Adrenal gland (tissue), 12 donors: ENCODE results near the gene FHIP1B. TPM values are rescaled to one million over a fixed set of nuclear protein-coding genes. Genes with fewer than 3 reads are reported as not detected.

Source experiments
- DNase-seq, 7 donors: peaks; one replicate each; pipeline ENCODE4 v3.0.0-alpha.2; 2019 to 2020
- H3K27ac ChIP-seq, 5 donors: fragments of 200-600 bp; sonication (generic) in 4 of 5; 1 replicate in 3 of 5; 2 replicates in 2 of 5; pipeline versions ENCODE4 v1.5.1 to v1.8.0; 2016 to 2020; ENCODE audit warnings: mild to moderate bottlenecking in 1 of 5
- H3K27me3 ChIP-seq: fragments of 200-600 bp; 2 replicates; pipeline ENCODE4 v1.8.0; 2021
- H3K36me3 ChIP-seq, 2 donors: fragments of 200-600 bp; replicated peaks in 1 of 2; 1 replicate in 1 of 2; 2 replicates in 1 of 2; pipeline versions ENCODE4 v1.5.1 to v1.8.0; 2018 to 2022
- H3K4me1 ChIP-seq, 2 donors: fragments of 200-600 bp; replicated peaks in 1 of 2; 1 replicate in 1 of 2; 2 replicates in 1 of 2; pipeline versions ENCODE4 v1.5.1 to v1.8.0; 2018 to 2021
- H3K4me3 ChIP-seq, 4 donors: fragments of 200-600 bp; sonication (generic) in 3 of 4; one replicate each; pipeline ENCODE4 v1.5.1; 2016 to 2018
- H3K9me3 ChIP-seq, 3 donors: fragments of 200-600 bp; sonication (generic) in 1 of 3; replicated peaks in 1 of 3; 1 replicate in 2 of 3; 2 replicates in 1 of 3; pipeline versions ENCODE4 v1.5.1 to v1.8.0; 2016 to 2021
- POLR2A ChIP-seq, 2 donors: fragments of 450-650 bp; IDR thresholded peaks; one replicate each; pipeline ENCODE4 v1.6.1; 2017; ENCODE audit warnings: antibody characterized with exemption in 2 of 2, mild to moderate bottlenecking in 2 of 2, moderate library complexity in 1 of 2
- WGBS, 4 donors: extraction: QIAGEN DNeasy Blood & Tissue Kit in 2 of 4; methylation state at CpG; one replicate each; pipeline versions ENCODE4 v1.1.5 to v1.1.7; 2013 to 2017; 5-methylcytosine and 5-hydroxymethylcytosine counted together
- intact Hi-C, 2 donors: fragments of 100-400 bp; cut with DNase I; formaldehyde crosslinking; loops; one replicate each; pipeline versions ENCODE4 v1.14.1 to v1.15.0; 2022 to 2023
- polyA plus RNA-seq, 3 donors: library from polyadenylated mRNA; stranded (reverse); fragments of 200-250 nt in 2 of 3; fragments of 350-450 nt in 1 of 3; fragmentation: Illumina TruSeq in 1 of 3; extraction: RNeasy Lipid Tissue Mini Kit (QIAGEN cat#74804) in 1 of 3; gene quantifications; one replicate each; pipeline ENCODE4 v1.2.3, GENCODE V29; 2013 to 2014
- total RNA-seq, 9 donors: library from RNA; depleted of rRNA in 4 of 9; stranded (reverse); fragments of >200 nt in 4 of 9; fragments of 120-200 nt in 1 of 9; fragmentation: NEBNext Ultra II Directional in 1 of 9; extraction: Animal tissue kit (Norgen Biotek cat#: 25700) in 1 of 9; gene quantifications; one replicate each; pipeline versions ENCODE4 v1.1.0 to v1.2.4, GENCODE V29; 2013 to 2023
- TF ChIP-seq, protein P1 (sequence below), 6 experiments: fragments of 450-650 bp in 4 of 6; fragments of 200-600 bp in 2 of 6; sonication (generic) in 1 of 6; IDR thresholded peaks; 1 replicate in 5 of 6; 2 replicates in 1 of 6; pipeline versions ENCODE4 v1.5.1 to v1.8.0; 2016 to 2021; ENCODE audit warnings: antibody characterized with exemption in 6 of 6, mild to moderate bottlenecking in 2 of 6, moderate library complexity in 1 of 6
- donor health status: healthy with polysubstance abuse.
- donor health status: Bipolar disorder and iron deficiency.
- donor health status: DM: yes; HTN: yes; CAD: no.
- donor health status: DM: no; HTN: no; CAD: no.
- donor health status: DM: no; HTN: no; CAD: no.
- donor health status: DM: yes; HTN: yes; CAD: no.

FHIP1B gene
- total and polyA plus RNA-seq, 12 donors: 12.5 to 91.2 (median 34.9) TPM

DNA sequence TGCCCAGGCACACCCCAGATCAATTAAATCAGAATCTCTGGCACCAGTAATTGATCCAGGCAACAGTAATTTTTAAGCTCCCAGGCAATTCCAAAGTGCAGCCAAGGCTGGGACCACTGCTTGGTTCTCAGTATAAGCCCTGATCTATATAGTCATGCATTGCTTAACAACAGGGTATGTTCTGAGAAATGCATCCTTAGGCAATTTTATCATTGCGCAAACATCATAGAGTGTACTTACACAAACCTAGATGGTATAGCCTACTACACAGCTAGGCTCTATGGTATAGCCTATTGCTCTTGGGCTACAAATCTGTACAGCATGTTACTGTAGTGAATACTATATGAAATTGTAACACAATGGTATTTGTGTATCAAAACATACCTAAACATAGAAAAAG, 29.7 kb downstream of the FHIP1B start:
- intact Hi-C loops: no loop called here
- TF ChIP-seq, protein P1, sequence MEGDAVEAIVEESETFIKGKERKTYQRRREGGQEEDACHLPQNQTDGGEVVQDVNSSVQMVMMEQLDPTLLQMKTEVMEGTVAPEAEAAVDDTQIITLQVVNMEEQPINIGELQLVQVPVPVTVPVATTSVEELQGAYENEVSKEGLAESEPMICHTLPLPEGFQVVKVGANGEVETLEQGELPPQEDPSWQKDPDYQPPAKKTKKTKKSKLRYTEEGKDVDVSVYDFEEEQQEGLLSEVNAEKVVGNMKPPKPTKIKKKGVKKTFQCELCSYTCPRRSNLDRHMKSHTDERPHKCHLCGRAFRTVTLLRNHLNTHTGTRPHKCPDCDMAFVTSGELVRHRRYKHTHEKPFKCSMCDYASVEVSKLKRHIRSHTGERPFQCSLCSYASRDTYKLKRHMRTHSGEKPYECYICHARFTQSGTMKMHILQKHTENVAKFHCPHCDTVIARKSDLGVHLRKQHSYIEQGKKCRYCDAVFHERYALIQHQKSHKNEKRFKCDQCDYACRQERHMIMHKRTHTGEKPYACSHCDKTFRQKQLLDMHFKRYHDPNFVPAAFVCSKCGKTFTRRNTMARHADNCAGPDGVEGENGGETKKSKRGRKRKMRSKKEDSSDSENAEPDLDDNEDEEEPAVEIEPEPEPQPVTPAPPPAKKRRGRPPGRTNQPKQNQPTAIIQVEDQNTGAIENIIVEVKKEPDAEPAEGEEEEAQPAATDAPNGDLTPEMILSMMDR (IDR thresholded peaks at IDR 0.05): no peak
- TF ChIP-seq POLR2A (IDR thresholded peaks at IDR 0.05): no peak
- H3K4me1 ChIP-seq: no peaks in the 10 kb centered on the region
- H3K27me3 ChIP-seq: no peaks in the 10 kb centered on the region
- H3K36me3 ChIP-seq: peaks cover 0 to under 1% of the 10 kb centered on the region in 2 donors
- H3K4me3 ChIP-seq: no peak overlapping the region
- no peak overlapping the region for H3K27ac ChIP-seq
- no peak for DNase-seq
- H3K9me3 ChIP-seq: no peaks in the 10 kb centered on the region
- WGBS, 4 donors: 88 to 100% (median 94%) methylated on average over 1 of the region's 1 CpG

DNA sequence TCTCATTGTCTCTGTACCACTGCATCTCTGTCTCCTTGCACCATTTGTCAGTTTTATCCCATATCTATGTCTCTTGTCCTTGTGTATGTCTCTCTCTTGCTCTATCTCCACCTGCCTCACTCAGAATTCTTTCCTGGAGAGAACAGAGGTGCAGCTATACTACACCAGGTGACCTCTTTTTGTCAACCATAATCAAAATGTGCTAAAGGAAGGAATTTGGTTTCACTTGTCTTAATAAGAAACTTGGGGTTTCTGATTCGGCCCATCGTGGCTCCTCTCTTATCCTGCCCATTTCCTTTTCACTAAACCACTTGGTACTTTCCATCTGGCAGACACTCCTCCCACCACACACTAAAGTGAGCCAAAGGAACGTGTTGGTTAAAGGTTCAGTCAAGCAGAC, 31.1 kb downstream of the FHIP1B start:
- Histone ChIP-seq H3K27me3 (no peaks in the 10 kb centered on the region), H3K4me3 (no peak overlapping the region), H3K9me3 (no peaks in the 10 kb centered on the region), H3K27ac (no peak overlapping the region), H3K36me3 (no peaks in the 10 kb centered on the region), H3K4me1 (no peaks in the 10 kb centered on the region)
- TF ChIP-seq POLR2A (IDR thresholded peaks at IDR 0.05): no peak
- TF ChIP-seq, protein P1 (IDR thresholded peaks at IDR 0.05): no peak
- WGBS, 4 donors: 60 to 79% (median 73%) methylated on average over 3 of the region's 3 CpGs
- intact Hi-C loops: no loop called here
- no peak for DNase-seq

DNA sequence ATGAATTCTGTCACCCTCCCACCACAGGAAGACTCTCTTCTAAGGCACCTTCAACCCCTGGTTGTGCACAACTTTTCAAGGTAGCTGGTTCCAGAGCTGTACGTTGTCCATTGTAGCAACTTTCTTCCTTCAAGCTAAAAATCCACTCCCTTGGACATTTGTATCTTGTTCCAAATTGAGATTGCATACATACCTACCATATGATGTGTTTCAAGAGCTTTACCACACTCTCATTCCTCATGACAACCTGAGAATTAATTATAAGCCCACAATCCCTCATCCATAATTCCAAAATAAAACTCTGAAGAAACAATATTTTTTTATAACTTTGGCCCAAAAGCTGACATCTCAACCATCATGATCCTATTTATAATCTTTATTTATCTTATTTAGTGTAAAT, 32.4 kb downstream of the FHIP1B start:
- DNase-seq: no peak
- WGBS, 4 donors: 91 to 96% (median 93%) methylated on average over 1 of the region's 1 CpG
- Histone ChIP-seq H3K27ac (no peak overlapping the region), H3K36me3 (no peaks in the 10 kb centered on the region), H3K4me1 (no peaks in the 10 kb centered on the region), H3K4me3 (no peak overlapping the region), H3K27me3 (no peaks in the 10 kb centered on the region), H3K9me3 (no peaks in the 10 kb centered on the region)
- intact Hi-C loops: no loop called here
- TF ChIP-seq, protein P1 (IDR thresholded peaks at IDR 0.05): no peak
- no peak for TF ChIP-seq POLR2A (IDR thresholded peaks at IDR 0.05)

DNA sequence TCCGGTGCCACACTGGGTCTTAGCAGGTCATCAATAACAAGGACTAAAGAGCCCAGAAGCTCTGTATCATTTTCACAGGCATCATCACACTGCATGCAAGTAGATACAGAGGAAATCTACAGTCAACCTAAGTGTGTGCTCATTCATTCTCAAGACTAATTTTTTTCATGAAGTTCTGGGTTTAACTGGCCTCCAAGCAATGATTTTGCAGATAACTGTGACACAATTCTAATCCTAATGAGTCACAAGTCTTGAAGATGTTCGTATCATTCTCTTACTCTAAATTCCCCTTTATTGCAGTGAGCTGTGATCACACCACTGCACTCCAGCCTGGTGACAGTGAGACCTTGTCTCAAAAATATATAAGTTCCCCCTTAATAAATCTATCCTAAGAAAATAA, 33.0 kb downstream of the FHIP1B start:
- intact Hi-C loops: no loop called here
- Histone ChIP-seq H3K4me1 (no peaks in the 10 kb centered on the region), H3K36me3 (no peaks in the 10 kb centered on the region), H3K27me3 (no peaks in the 10 kb centered on the region), H3K9me3 (no peaks in the 10 kb centered on the region), H3K4me3 (no peak overlapping the region), H3K27ac (no peak overlapping the region)
- DNase-seq: no peak
- WGBS, 4 donors: 60 to 76% (median 67%) methylated on average over 2 of the region's 2 CpGs
- TF ChIP-seq, protein P1 (IDR thresholded peaks at IDR 0.05): no peak
- TF ChIP-seq POLR2A (IDR thresholded peaks at IDR 0.05): no peak
